MM.1S (cell line): Measurements from ENCODE around the gene WDR26.

Experiments
- DNase-seq: peaks from one replicate; pipeline ENCODE4 v3.0.0-alpha.2; 2015
- H2AFZ ChIP-seq: fragments of 300-600 bp; sonication (generic); 2 replicates; pipeline ENCODE4 v1.6.0; 2016; ENCODE audit warnings: antibody characterized with exemption, low read length
- H3F3A ChIP-seq: fragments of 300-600 bp; sonication (generic); 2 replicates; pipeline ENCODE4 v1.6.1; 2016; ENCODE audit warnings: mild to moderate bottlenecking, antibody characterized with exemption, low read length, moderate library complexity, mixed read lengths; ENCODE audit not compliant: insufficient read depth
- H3K27ac ChIP-seq: fragments of 300-600 bp; sonication (generic); 2 replicates; pipeline ENCODE4 v1.5.1; 2016; ENCODE audit warnings: mild to moderate bottlenecking, low read length
- H3K27me3 ChIP-seq: fragments of 300-600 bp; sonication (generic); replicated peaks from 2 replicates; pipeline ENCODE4 v1.6.0; 2016; ENCODE audit warnings: low read length; ENCODE audit not compliant: insufficient read depth
- H3K36me3 ChIP-seq: fragments of 300-600 bp; sonication (generic); replicated peaks from 2 replicates; pipeline ENCODE4 v1.6.1; 2016; ENCODE audit warnings: mild to moderate bottlenecking, low read length, mixed read lengths; ENCODE audit not compliant: insufficient read depth
- H3K4me1 ChIP-seq: fragments of 300-600 bp; sonication (generic); 2 replicates; pipeline ENCODE4 v1.6.1; 2016; ENCODE audit warnings: low read length, mixed read lengths
- H3K4me2 ChIP-seq: fragments of 300-600 bp; sonication (generic); 2 replicates; pipeline ENCODE4 v1.6.0; 2016; ENCODE audit warnings: low read depth, low read length
- H3K4me3 ChIP-seq: fragments of 300-600 bp; sonication (generic); 2 replicates; pipeline ENCODE4 v1.5.1; 2016; ENCODE audit warnings: low read length, mixed read lengths
- H3K79me2 ChIP-seq: fragments of 300-600 bp; sonication (generic); 2 replicates; pipeline ENCODE4 v1.6.1; 2016; ENCODE audit warnings: mixed run types, low read length, mixed read lengths
- H3K9ac ChIP-seq: fragments of 300-600 bp; sonication (generic); 2 replicates; pipeline ENCODE4 v1.6.1; 2016; ENCODE audit warnings: low read length, mixed read lengths
- H3K9me2 ChIP-seq: fragments of 300-600 bp; sonication (generic); replicated peaks from 2 replicates; pipeline ENCODE4 v1.6.1; 2016; ENCODE audit warnings: mild to moderate bottlenecking, low read length, mixed read lengths; ENCODE audit not compliant: insufficient read depth
- H3K9me3 ChIP-seq: fragments of 300-600 bp; sonication (generic); replicated peaks from 2 replicates; pipeline ENCODE4 v1.6.1; 2016; ENCODE audit warnings: mild to moderate bottlenecking, low read length, mixed read lengths; ENCODE audit not compliant: insufficient read depth
- H4K20me1 ChIP-seq: fragments of 300-600 bp; sonication (generic); 2 replicates; pipeline ENCODE4 v1.6.1; 2016; ENCODE audit warnings: mild to moderate bottlenecking, low read length, moderate library complexity, mixed read lengths; ENCODE audit not compliant: insufficient read depth
- EZH2 ChIP-seq: fragments of 300-600 bp; sonication (generic); optimal IDR thresholded peaks from 2 replicates; pipeline ENCODE3; 2017; ENCODE audit warnings: low read depth, mild to moderate bottlenecking, antibody characterized with exemption, low read length, mixed read lengths
- EZH2phosphoT487 ChIP-seq: fragments of 300-600 bp; sonication (generic); IDR thresholded peaks from 2 replicates; pipeline ENCODE4 v1.6.1; 2018; ENCODE audit warnings: antibody characterized with exemption, low read length
- TF ChIP-seq, protein P1 (sequence below): fragments of 300-600 bp; sonication (generic); IDR thresholded peaks from 2 replicates; pipeline ENCODE4 v1.5.1; 2016; ENCODE audit warnings: antibody characterized with exemption, low read length, mixed read lengths

WDR26 gene

DNA sequence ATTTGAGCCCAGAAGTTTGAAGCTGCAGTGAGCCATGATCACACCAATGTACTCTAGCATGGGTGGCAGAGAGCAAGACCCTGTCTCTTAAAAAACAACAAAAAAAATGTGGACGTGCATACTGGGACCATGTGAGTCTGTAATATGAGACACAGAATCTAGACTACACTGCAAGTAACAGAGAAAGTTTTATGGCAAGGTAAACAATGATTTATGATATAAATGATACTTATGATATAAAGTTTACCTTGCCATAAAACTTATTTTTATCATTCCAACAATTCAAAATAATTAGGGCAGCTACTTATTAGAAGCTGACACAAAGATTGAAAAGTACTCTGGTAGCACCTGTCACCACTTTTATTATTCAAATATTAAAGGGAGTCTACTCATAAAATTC, 34.7 kb downstream of the WDR26 start:
- H3K9ac ChIP-seq, result no peak overlapping the region
- H3K27ac ChIP-seq, result no peak overlapping the region
- TF ChIP-seq EZH2phosphoT487 (no peak), EZH2 (no peak)
- TF ChIP-seq, protein P1, sequence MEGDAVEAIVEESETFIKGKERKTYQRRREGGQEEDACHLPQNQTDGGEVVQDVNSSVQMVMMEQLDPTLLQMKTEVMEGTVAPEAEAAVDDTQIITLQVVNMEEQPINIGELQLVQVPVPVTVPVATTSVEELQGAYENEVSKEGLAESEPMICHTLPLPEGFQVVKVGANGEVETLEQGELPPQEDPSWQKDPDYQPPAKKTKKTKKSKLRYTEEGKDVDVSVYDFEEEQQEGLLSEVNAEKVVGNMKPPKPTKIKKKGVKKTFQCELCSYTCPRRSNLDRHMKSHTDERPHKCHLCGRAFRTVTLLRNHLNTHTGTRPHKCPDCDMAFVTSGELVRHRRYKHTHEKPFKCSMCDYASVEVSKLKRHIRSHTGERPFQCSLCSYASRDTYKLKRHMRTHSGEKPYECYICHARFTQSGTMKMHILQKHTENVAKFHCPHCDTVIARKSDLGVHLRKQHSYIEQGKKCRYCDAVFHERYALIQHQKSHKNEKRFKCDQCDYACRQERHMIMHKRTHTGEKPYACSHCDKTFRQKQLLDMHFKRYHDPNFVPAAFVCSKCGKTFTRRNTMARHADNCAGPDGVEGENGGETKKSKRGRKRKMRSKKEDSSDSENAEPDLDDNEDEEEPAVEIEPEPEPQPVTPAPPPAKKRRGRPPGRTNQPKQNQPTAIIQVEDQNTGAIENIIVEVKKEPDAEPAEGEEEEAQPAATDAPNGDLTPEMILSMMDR, result no peak
- peaks cover 2% of the 10 kb centered on the region; the same call in 1 of the 2 replicates for H3F3A ChIP-seq
- H3K9me2 ChIP-seq, result no peaks in the 10 kb centered on the region
- H3K4me1 ChIP-seq, result no peaks in the 10 kb centered on the region
- H3K9me3 ChIP-seq, result no peaks in the 10 kb centered on the region
- H4K20me1 ChIP-seq, result 0 out of 2 replicates have a peak, but pooled peaks cover 4% of the 10 kb centered on the region
- H3K79me2 ChIP-seq, result no peaks in the 10 kb centered on the region; the same call in 1 of the 2 replicates
- peaks cover 28% of the 10 kb centered on the region for H3K36me3 ChIP-seq
- no peaks in the 10 kb centered on the region for H3K27me3 ChIP-seq
- DNase-seq, result no peak
- no peak overlapping the region for H3K4me2 ChIP-seq
- no peak overlapping the region for H3K4me3 ChIP-seq
- no peak overlapping the region for H2AFZ ChIP-seq

DNA sequence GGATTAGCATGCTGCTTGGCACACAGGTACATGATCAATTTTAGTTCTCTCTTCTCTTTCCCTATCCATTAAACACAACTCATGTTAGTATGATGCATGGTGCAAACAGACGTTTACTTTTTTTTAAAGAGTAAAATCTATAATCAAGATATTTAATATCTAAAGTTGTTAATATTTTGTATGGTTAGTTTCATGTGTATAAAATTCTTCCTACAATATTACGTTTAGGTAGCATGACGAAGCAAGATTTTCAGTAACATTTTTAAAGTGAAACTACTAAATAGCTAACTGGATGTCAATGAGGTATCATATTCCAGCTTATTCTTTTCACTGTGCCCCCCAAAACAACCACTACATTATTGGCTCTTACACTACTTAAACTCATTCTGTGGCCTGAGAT, 41.3 kb downstream of the WDR26 start:
- H3K4me3 ChIP-seq, result no peak overlapping the region
- H3K36me3 ChIP-seq, result peaks cover 32% of the 10 kb centered on the region
- no peak overlapping the region for H3K4me2 ChIP-seq
- H3K9me2 ChIP-seq, result no peaks in the 10 kb centered on the region
- no peaks in the 10 kb centered on the region for H3K79me2 ChIP-seq
- no peaks in the 10 kb centered on the region for H3K9me3 ChIP-seq
- H3K27me3 ChIP-seq, result no peaks in the 10 kb centered on the region
- H2AFZ ChIP-seq, result no peak overlapping the region
- H3K4me1 ChIP-seq, result no peaks in the 10 kb centered on the region
- H3K27ac ChIP-seq, result no peak overlapping the region
- H4K20me1 ChIP-seq, result 0 out of 2 replicates have a peak, but pooled peaks cover 4% of the 10 kb centered on the region
- no peak for DNase-seq
- no peaks in the 10 kb centered on the region; the same call in 1 of the 2 replicates for H3F3A ChIP-seq
- no peak overlapping the region for H3K9ac ChIP-seq
- no peak for TF ChIP-seq EZH2phosphoT487
- TF ChIP-seq, protein P1, result no peak
- no peak for TF ChIP-seq EZH2

DNA sequence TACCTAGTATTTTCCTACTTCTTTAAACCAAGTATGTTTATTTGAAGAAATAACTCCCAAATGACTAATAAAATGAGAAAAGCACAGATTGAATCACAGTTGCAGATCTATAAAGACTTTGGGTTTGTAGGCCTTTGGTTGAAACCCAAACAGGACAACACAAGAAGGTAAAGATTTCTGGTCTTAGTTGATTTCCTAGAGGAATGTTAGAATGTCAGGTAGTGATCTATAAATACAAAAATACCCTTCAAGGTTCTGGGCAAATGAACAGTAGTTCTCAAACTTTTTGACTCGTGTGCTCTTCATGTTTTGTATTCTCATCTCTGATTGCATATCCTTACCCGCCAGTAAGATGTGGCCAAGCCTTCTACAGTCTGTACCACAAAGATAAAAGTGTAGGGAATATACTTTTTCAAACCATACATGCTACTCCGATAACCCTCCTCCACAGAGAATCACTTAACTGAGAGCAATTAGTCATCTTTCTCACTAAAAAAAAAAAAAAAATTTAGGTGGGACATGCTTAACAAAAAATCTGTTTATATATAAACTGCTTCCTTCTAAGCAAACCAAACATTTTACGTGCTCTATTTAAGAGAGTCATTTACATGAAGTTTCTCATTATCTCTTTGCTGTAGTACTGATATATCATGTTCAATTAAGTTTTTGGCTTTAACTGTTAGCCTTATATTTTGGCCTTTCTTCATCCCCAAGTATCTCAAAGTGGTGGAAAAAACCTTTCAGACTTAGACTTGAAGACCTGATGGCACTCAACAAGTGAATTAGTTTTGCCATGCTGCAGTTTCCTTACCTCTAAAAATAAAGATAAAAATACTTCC, 42.0 kb downstream of the WDR26 start:
- H3K9me2 ChIP-seq, result no peaks in the 10 kb centered on the region
- H3F3A ChIP-seq, result no peaks in the 10 kb centered on the region; the same call in 1 of the 2 replicates
- no peak overlapping the region for H3K9ac ChIP-seq
- H2AFZ ChIP-seq, result no peak overlapping the region
- no peak overlapping the region for H3K4me3 ChIP-seq
- no peaks in the 10 kb centered on the region for H3K27me3 ChIP-seq
- no peaks in the 10 kb centered on the region for H3K4me1 ChIP-seq
- 0 out of 2 replicates have a peak, but pooled peaks cover 4% of the 10 kb centered on the region for H4K20me1 ChIP-seq
- H3K79me2 ChIP-seq, result no peaks in the 10 kb centered on the region
- no peak overlapping the region for H3K27ac ChIP-seq
- H3K36me3 ChIP-seq, result peaks cover 25% of the 10 kb centered on the region; the same call in 1 of the 2 replicates
- TF ChIP-seq EZH2 (no peak), EZH2phosphoT487 (no peak)
- TF ChIP-seq, protein P1, result no peak
- no peak overlapping the region for H3K4me2 ChIP-seq
- no peaks in the 10 kb centered on the region for H3K9me3 ChIP-seq
- DNase-seq, result no peak
